PC-3 (cell line): Measurements from ENCODE around the gene TPPP3. TPM values are rescaled to one million over a fixed set of nuclear protein-coding genes. Genes with fewer than 3 reads are reported as not detected.

Experiments used
- ATAC-seq: fragments of 200-7000 bp; cut with Tn5 transposase; 2 replicates; pipeline ENCODE4 v1.9.1; 2020; ENCODE audit warnings: mild to moderate bottlenecking, moderate library complexity
- BruUV-seq: library from RNA; stranded (reverse); fragments of 400-500 nt; replicated peaks from 2 replicates; lab custom pipeline; 2021; lab: Mats Ljungman, UMichigan
- CTCF ChIA-PET: fragments of 300-600 bp; sonication (Branson Sonifier 250); formaldehyde crosslinking; loops from one replicate; lab custom pipeline; 2022; ENCODE audit warnings: antibody characterized with exemption; lab: Charles Lee
- POLR2A ChIA-PET: fragments of 300-600 bp; sonication (Branson Sonifier 250); formaldehyde crosslinking; loops from one replicate; lab custom pipeline; 2022; ENCODE audit warnings: antibody characterized with exemption; ENCODE audit not compliant: unreplicated experiment; lab: Charles Lee
- DNase-seq: peaks from one replicate; pipeline ENCODE4 v3.0.0-alpha.2; 2015
- H2AFZ ChIP-seq: fragments of 300-600 bp; sonication (generic); 2 replicates; pipeline ENCODE4 v1.6.0; 2016; ENCODE audit warnings: antibody characterized with exemption, low read length
- H3F3A ChIP-seq: fragments of 300-600 bp; sonication (generic); one replicate; pipeline ENCODE4 v1.6.0; 2017; ENCODE audit warnings: antibody characterized with exemption, low read length, control low read depth, mild to moderate bottlenecking; ENCODE audit not compliant: unreplicated experiment
- H3K27ac ChIP-seq: fragments of 300-600 bp; sonication (generic); 2 replicates; pipeline ENCODE4 v1.5.1; 2016; ENCODE audit warnings: mild to moderate bottlenecking, low read length
- H3K27me3 ChIP-seq: fragments of 300-600 bp; sonication (generic); 2 replicates; pipeline ENCODE4 v1.6.1; 2016; ENCODE audit warnings: low read length, mixed read lengths
- H3K36me3 ChIP-seq: fragments of 300-600 bp; sonication (generic); 2 replicates; pipeline ENCODE4 v1.6.1; 2016; ENCODE audit warnings: low read depth, mixed run types, low read length, mixed read lengths
- H3K4me1 ChIP-seq: fragments of 300-600 bp; sonication (generic); 2 replicates; pipeline ENCODE4 v1.5.1; 2016; ENCODE audit warnings: low read length; ENCODE audit not compliant: insufficient read depth
- H3K4me2 ChIP-seq: fragments of 300-600 bp; sonication (generic); 2 replicates; pipeline ENCODE4 v1.6.0; 2016; ENCODE audit warnings: low read length
- H3K4me3 ChIP-seq: fragments of 300-600 bp; sonication (generic); 2 replicates; pipeline ENCODE4 v1.5.1; 2016; ENCODE audit warnings: mild to moderate bottlenecking, low read length, mixed read lengths
- H3K79me2 ChIP-seq: fragments of 300-600 bp; sonication (generic); 2 replicates; pipeline ENCODE4 v1.6.1; 2017; ENCODE audit warnings: low read length, mixed read lengths
- H3K9ac ChIP-seq: fragments of 300-600 bp; sonication (generic); 2 replicates; pipeline ENCODE4 v1.6.0; 2016; ENCODE audit warnings: mild to moderate bottlenecking, low read length
- H3K9me2 ChIP-seq: fragments of 300-600 bp; sonication (generic); replicated peaks from 2 replicates; pipeline ENCODE4 v1.6.1; 2016; ENCODE audit warnings: mixed run types, low read length, mixed read lengths
- H3K9me3 ChIP-seq: fragments of 300-600 bp; sonication (generic); 2 replicates; pipeline ENCODE4 v1.6.1; 2016; ENCODE audit warnings: low read length, mixed read lengths
- H4K20me1 ChIP-seq: fragments of 300-600 bp; sonication (generic); 2 replicates; pipeline ENCODE4 v1.6.1; 2016; ENCODE audit warnings: low read length, mixed read lengths
- EZH2 ChIP-seq: fragments of 300-600 bp; sonication (generic); IDR thresholded peaks from one replicate; pipeline ENCODE4 v1.6.1; 2017; ENCODE audit warnings: antibody characterized with exemption, mild to moderate bottlenecking, low read length; ENCODE audit not compliant: unreplicated experiment
- EZH2phosphoT487 ChIP-seq: fragments of 300-600 bp; sonication (generic); IDR thresholded peaks from 2 replicates; pipeline ENCODE4 v1.6.1; 2018; ENCODE audit warnings: mild to moderate bottlenecking, antibody characterized with exemption, low read length, borderline replicate concordance
- intact Hi-C: fragments of 100-400 bp; cut with micrococcal nuclease; formaldehyde crosslinking; loops from 2 replicates; pipeline ENCODE4 v1.9.0; 2023
- total RNA-seq: library from RNA; depleted of rRNA; stranded (reverse); fragments of >200 nt; gene quantifications from 2 replicates; pipeline ENCODE4 v1.2.3, GENCODE V29; 2014
- TF ChIP-seq, protein P1 (sequence below): fragments of 300-600 bp; sonication (generic); conservative IDR thresholded peaks from 2 replicates; pipeline ENCODE4 v1.5.1; 2017; ENCODE audit warnings: antibody characterized with exemption, low read depth, mild to moderate bottlenecking, low read length

Gene TPPP3
- total RNA-seq, 1 experiment from 2014 or later = not detected

GRCh38 chr16:67419502-67419901 lies 26.2 kb upstream of the TPPP3 start:
- no peak overlapping the region for H3K9ac ChIP-seq
- no TSS peak for BruUV-seq
- no peak overlapping the region for H3K4me2 ChIP-seq
- ATAC-seq (no peak), DNase-seq (no peak)
- H3K9me2 ChIP-seq = no peaks in the 10 kb centered on the region
- no peaks in the 10 kb centered on the region for H4K20me1 ChIP-seq
- CTCF ChIA-PET = interaction anchor here (0.6 kb wide), 1 partner anchor 466 kb away, joined by 6 read pairs; no protein-coding TSS in a partner anchor
- no peaks in the 10 kb centered on the region for H3K9me3 ChIP-seq
- no peaks in the 10 kb centered on the region for H3K27me3 ChIP-seq
- POLR2A ChIA-PET = no interaction called here
- TF ChIP-seq EZH2phosphoT487 = no peak
- TF ChIP-seq, protein P1, sequence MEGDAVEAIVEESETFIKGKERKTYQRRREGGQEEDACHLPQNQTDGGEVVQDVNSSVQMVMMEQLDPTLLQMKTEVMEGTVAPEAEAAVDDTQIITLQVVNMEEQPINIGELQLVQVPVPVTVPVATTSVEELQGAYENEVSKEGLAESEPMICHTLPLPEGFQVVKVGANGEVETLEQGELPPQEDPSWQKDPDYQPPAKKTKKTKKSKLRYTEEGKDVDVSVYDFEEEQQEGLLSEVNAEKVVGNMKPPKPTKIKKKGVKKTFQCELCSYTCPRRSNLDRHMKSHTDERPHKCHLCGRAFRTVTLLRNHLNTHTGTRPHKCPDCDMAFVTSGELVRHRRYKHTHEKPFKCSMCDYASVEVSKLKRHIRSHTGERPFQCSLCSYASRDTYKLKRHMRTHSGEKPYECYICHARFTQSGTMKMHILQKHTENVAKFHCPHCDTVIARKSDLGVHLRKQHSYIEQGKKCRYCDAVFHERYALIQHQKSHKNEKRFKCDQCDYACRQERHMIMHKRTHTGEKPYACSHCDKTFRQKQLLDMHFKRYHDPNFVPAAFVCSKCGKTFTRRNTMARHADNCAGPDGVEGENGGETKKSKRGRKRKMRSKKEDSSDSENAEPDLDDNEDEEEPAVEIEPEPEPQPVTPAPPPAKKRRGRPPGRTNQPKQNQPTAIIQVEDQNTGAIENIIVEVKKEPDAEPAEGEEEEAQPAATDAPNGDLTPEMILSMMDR = no peak
- no peak for TF ChIP-seq EZH2
- peaks cover 8% of the 10 kb centered on the region; the same call in 1 of the 2 replicates for H3K4me1 ChIP-seq
- no peaks in the 10 kb centered on the region for H3K36me3 ChIP-seq
- no peaks in the 10 kb centered on the region for H3K79me2 ChIP-seq
- H3F3A ChIP-seq = no peaks in the 10 kb centered on the region
- no peak overlapping the region for H3K27ac ChIP-seq
- H3K4me3 ChIP-seq = no peak overlapping the region
- intact Hi-C loops = loop anchor here (5.0 kb wide), 1 partner anchor 157 kb away; no protein-coding TSS in a partner anchor
- H2AFZ ChIP-seq = no peak overlapping the region

DNA sequence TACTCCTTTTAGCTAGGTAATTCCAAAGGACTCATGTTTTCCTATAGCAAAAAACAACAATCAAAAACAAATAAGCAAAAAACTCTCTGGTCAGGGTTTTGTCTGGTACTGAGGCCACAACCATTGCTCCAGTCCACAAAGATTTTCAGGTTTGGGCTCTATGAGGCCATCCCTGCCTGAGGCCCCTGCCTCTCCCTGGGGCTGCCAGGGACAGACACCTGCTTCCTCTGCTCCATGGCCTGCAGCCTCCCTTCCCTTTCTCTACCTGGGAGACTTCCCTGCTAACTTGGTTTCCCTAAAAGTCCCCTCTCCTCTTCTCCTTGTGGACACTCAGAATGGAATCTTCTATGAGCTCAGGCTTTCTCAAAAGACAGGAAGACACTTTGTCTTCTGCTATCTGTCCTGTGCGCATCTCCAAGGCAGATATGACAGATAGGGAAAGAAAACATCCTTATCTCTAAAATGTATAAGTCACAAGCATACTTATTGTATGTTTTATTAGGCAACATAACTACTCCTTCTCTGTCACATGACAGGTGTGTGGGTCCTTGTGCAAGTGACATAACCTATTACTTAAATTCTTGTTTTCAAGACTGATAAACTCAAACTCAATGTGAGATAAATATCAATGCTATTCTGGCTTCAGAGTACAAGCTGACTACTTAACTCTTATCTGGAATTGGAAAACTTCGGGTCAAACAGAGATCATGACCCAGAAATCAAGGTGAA lies 24.2 kb upstream of the TPPP3 start:
- TF ChIP-seq, protein P1 = no peak
- TF ChIP-seq EZH2phosphoT487 (no peak), EZH2 (no peak)
- Histone ChIP-seq H3K9me3 (no peaks in the 10 kb centered on the region), H3K9ac (no peak overlapping the region), H3K79me2 (no peaks in the 10 kb centered on the region), H3K27ac (no peak overlapping the region), H3K4me3 (no peak overlapping the region), H3K4me1 (peaks cover 8% of the 10 kb centered on the region; the same call in 1 of the 2 replicates), H3F3A (no peaks in the 10 kb centered on the region), H3K27me3 (no peaks in the 10 kb centered on the region), H3K9me2 (no peaks in the 10 kb centered on the region), H4K20me1 (no peaks in the 10 kb centered on the region), H2AFZ (no peak overlapping the region), H3K4me2 (no peak overlapping the region), H3K36me3 (no peaks in the 10 kb centered on the region)
- ATAC-seq (no peak), DNase-seq (no peak)
- POLR2A ChIA-PET = no interaction called here
- BruUV-seq = no TSS peak
- intact Hi-C loops = loop anchor here (5.0 kb wide), 1 partner anchor 155 kb away; no protein-coding TSS in a partner anchor
- CTCF ChIA-PET = interaction anchor here (1.4 kb wide), 1 partner anchor 11 kb away, joined by 5 read pairs; no protein-coding TSS in a partner anchor
